Nasal cavity respiratory epithelium epithelial cell of viscerocranial mucosa (primary cell): ENCODE measurements around the gene ASPHD1. TPM values are rescaled to one million over a fixed set of nuclear protein-coding genes. Genes with fewer than 3 reads are reported as not detected.

ENCODE experiments used
- total RNA-seq: library from RNA; depleted of rRNA; stranded (reverse); fragments of >200 nt; gene quantifications from 2 replicates; pipeline ENCODE4 v1.2.3, GENCODE V29; 2014

Gene ASPHD1
- total RNA-seq: 1.6 and 4.4 TPM in 2 replicates

GRCh38 chr16:29900102-29900887 is at the start of gene ASPHD1:
Gene ASPHD1, plus strand, starts transcription at chr16:29900488. Its CDS starts 484 bp downstream, at chr16:29900972.

GRCh38 chr16:29862884-29863668 is 37.2 kb upstream of the ASPHD1 start, which contains the start of gene CDIPT:
Gene CDIPT, minus strand, starts transcription at chr16:29863226. Its CDS starts 369 bp downstream, at chr16:29862857.

GRCh38 chr16:29899516-29900101 is 679 bp upstream of the ASPHD1 start, which contains the start of gene SEZ6L2:
Gene SEZ6L2, minus strand, starts transcription at chr16:29899550. Its CDS starts 531 bp downstream, at chr16:29899019.

GRCh38 chr16:29925781-29926710 is 25.8 kb downstream of the ASPHD1 start, which contains the start of gene KCTD13:
Gene KCTD13, minus strand, starts transcription at chr16:29926226. Its CDS starts 193 bp downstream, at chr16:29926033.

Other genes with a start within 250 kb of the ASPHD1 start
- gene SPN, start 237.2 kb upstream of the ASPHD1 start, total RNA-seq: not detected in 2 replicates
- gene QPRT, start 221.3 kb upstream of the ASPHD1 start, total RNA-seq: under 0.01 and 0.28 TPM in 2 replicates
- gene C16orf54, start 154.5 kb upstream of the ASPHD1 start, total RNA-seq: not detected in 2 replicates
- not detected in 2 replicates for gene ZG16, start 122.2 kb upstream of the ASPHD1 start, total RNA-seq
- 7.0 and 13.0 TPM in 2 replicates for gene KIF22, start 109.7 kb upstream of the ASPHD1 start, total RNA-seq
- gene MAZ, start 94.0 kb upstream of the ASPHD1 start, total RNA-seq: 151 and 243 TPM in 2 replicates
- gene PRRT2, start 88.3 kb upstream of the ASPHD1 start, total RNA-seq: not detected in 2 replicates
- gene PAGR1, start 84.3 kb upstream of the ASPHD1 start, total RNA-seq: 13.9 and 21.5 TPM in 2 replicates
- gene MVP, start 80.0 kb upstream of the ASPHD1 start, total RNA-seq: 74.2 and 246 TPM in 2 replicates
- 45.5 and 62.7 TPM in 2 replicates for gene CDIPT, start 37.3 kb upstream of the ASPHD1 start, total RNA-seq
- gene SEZ6L2, start 938 bp upstream of the ASPHD1 start, total RNA-seq: 4.8 and 18.9 TPM in 2 replicates
- 9.2 and 13.3 TPM in 2 replicates for gene KCTD13, start 25.7 kb downstream of the ASPHD1 start, total RNA-seq
- 49.9 and 50.0 TPM in 2 replicates for gene TMEM219, start 61.6 kb downstream of the ASPHD1 start, total RNA-seq
- 20.5 and 43.8 TPM in 2 replicates for gene TAOK2, start 73.4 kb downstream of the ASPHD1 start, total RNA-seq
- gene HIRIP3, start 95.1 kb downstream of the ASPHD1 start, total RNA-seq: 8.2 and 11.7 TPM in 2 replicates
- gene INO80E, start 95.8 kb downstream of the ASPHD1 start, total RNA-seq: 14.4 and 19.4 TPM in 2 replicates
- gene DOC2A, start 110.5 kb downstream of the ASPHD1 start, total RNA-seq: 0.21 TPM in 1 of 2 replicates, not detected in the other
- gene C16orf92, start 122.7 kb downstream of the ASPHD1 start, total RNA-seq: not detected in 2 replicates
- gene TLCD3B, start 130.8 kb downstream of the ASPHD1 start, total RNA-seq: not detected in 2 replicates
- 295 and 817 TPM in 2 replicates for gene ALDOA, start 165.3 kb downstream of the ASPHD1 start, total RNA-seq
- gene PPP4C, start 175.5 kb downstream of the ASPHD1 start, total RNA-seq: 136 and 178 TPM in 2 replicates
- 0.34 and 0.85 TPM in 2 replicates for gene TBX6, start 191.4 kb downstream of the ASPHD1 start, total RNA-seq
- gene YPEL3, start 195.7 kb downstream of the ASPHD1 start, total RNA-seq: 5.1 and 14.5 TPM in 2 replicates
- 1.8 and 3.8 TPM in 2 replicates for gene GDPD3, start 213.0 kb downstream of the ASPHD1 start, total RNA-seq
- 7.1 and 7.2 TPM in 2 replicates for gene MAPK3, start 222.7 kb downstream of the ASPHD1 start, total RNA-seq